ENCODE measurements around the gene OSBP. TPM values are rescaled to one million over a fixed set of nuclear protein-coding genes. Genes with fewer than 3 reads are reported as not detected.

OSBP gene
- polyA plus RNA-seq, 1 donor from 2014 or later, result 24.4 TPM

GRCh38 chr11:59559886-59560285, 55.7 kb downstream of the OSBP start:
- Histone ChIP-seq H3K79me2 (replicated peaks; ENCODE audit: insufficient read depth, low read length) (no peaks in the 10 kb centered on the region), H3F3A (ENCODE audit: insufficient read depth, low read length, poor library complexity, severe bottlenecking) (peaks cover 5% of the 10 kb centered on the region), H3K27ac (ENCODE audit: low read length) (no peak overlapping the region), H3K9me3 (ENCODE audit: low read length) (no peaks in the 10 kb centered on the region), H2AFZ (ENCODE audit: low read depth, low read length) (no peak overlapping the region), H3K4me3 (ENCODE audit: low read length) (peak overlapping the region; percentile 98), H3K9ac (ENCODE audit: low read length) (no peak overlapping the region), H3K4me2 (ENCODE audit: low read length) (no peak overlapping the region), H4K20me1 (ENCODE audit: insufficient read depth) (no peaks in the 10 kb centered on the region), H3K9me2 (ENCODE audit: insufficient read depth, low read length) (no peaks in the 10 kb centered on the region), H3K36me3 (ENCODE audit: insufficient read depth, low read length) (no peaks in the 10 kb centered on the region), H3K27me3 (ENCODE audit: insufficient read depth, low read depth, low read length) (no peaks in the 10 kb centered on the region)
- no peak for TF ChIP-seq POLR2AphosphoS5 (IDR thresholded peaks at IDR 0.05)
- TF ChIP-seq RAD21 (conservative IDR thresholded peaks at IDR 0.05), result no peak
- TF ChIP-seq TAF1 (IDR thresholded peaks at IDR 0.05; ENCODE audit: low read depth), result no peak
- TF ChIP-seq SMC3 (conservative IDR thresholded peaks at IDR 0.05; ENCODE audit: poor library complexity), result no peak
- no peak for TF ChIP-seq EP300 (conservative IDR thresholded peaks at IDR 0.05; ENCODE audit: poor library complexity, severe bottlenecking)
- no peak for TF ChIP-seq REST (IDR thresholded peaks at IDR 0.05; ENCODE audit: borderline replicate concordance)
- no peak for TF ChIP-seq EZH2 (IDR thresholded peaks at IDR 0.05; ENCODE audit: borderline replicate concordance, insufficient read depth, low read length, poor library complexity, severe bottlenecking)
- TF ChIP-seq, protein P1, sequence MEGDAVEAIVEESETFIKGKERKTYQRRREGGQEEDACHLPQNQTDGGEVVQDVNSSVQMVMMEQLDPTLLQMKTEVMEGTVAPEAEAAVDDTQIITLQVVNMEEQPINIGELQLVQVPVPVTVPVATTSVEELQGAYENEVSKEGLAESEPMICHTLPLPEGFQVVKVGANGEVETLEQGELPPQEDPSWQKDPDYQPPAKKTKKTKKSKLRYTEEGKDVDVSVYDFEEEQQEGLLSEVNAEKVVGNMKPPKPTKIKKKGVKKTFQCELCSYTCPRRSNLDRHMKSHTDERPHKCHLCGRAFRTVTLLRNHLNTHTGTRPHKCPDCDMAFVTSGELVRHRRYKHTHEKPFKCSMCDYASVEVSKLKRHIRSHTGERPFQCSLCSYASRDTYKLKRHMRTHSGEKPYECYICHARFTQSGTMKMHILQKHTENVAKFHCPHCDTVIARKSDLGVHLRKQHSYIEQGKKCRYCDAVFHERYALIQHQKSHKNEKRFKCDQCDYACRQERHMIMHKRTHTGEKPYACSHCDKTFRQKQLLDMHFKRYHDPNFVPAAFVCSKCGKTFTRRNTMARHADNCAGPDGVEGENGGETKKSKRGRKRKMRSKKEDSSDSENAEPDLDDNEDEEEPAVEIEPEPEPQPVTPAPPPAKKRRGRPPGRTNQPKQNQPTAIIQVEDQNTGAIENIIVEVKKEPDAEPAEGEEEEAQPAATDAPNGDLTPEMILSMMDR (IDR thresholded peaks at IDR 0.05; ENCODE audit: poor library complexity, severe bottlenecking), result no peak
- no peak for TF ChIP-seq MXI1 (conservative IDR thresholded peaks at IDR 0.05; ENCODE audit: poor library complexity, severe bottlenecking)

DNA sequence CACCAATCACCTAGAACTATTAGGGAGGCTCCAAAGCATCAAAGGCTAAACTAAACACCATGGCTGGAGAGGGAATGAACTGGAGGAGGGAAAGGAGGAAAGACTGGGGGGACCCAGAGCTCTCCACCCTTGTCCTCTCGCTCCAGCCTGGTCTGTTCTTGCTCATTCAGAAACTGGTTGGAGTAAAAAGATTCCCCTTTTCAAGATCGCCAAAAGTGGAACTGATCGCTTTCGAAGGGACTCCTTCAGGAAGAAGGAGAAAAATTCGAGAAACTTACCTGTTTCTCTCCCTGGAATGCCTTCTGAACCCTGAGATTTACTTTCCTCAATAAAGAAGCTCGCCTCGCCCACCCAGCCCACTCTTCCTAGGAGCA, 57.3 kb downstream of the OSBP start:
- H3K79me2 ChIP-seq (replicated peaks; ENCODE audit: insufficient read depth, low read length), result no peaks in the 10 kb centered on the region
- no peaks in the 10 kb centered on the region for H3K9me2 ChIP-seq (ENCODE audit: insufficient read depth, low read length)
- no peak for TF ChIP-seq EP300 (conservative IDR thresholded peaks at IDR 0.05; ENCODE audit: poor library complexity, severe bottlenecking)
- no peak for TF ChIP-seq TAF1 (IDR thresholded peaks at IDR 0.05; ENCODE audit: low read depth)
- no peak for TF ChIP-seq REST (IDR thresholded peaks at IDR 0.05; ENCODE audit: borderline replicate concordance)
- no peak for TF ChIP-seq RAD21 (conservative IDR thresholded peaks at IDR 0.05)
- TF ChIP-seq, protein P1 (IDR thresholded peaks at IDR 0.05; ENCODE audit: poor library complexity, severe bottlenecking), result no peak
- H2AFZ ChIP-seq (ENCODE audit: low read depth, low read length), result no peak overlapping the region
- H3K36me3 ChIP-seq (ENCODE audit: insufficient read depth, low read length), result no peaks in the 10 kb centered on the region
- H3K4me2 ChIP-seq (ENCODE audit: low read length), result no peak overlapping the region
- H3K27me3 ChIP-seq (ENCODE audit: insufficient read depth, low read depth, low read length), result no peaks in the 10 kb centered on the region
- no peaks in the 10 kb centered on the region for H4K20me1 ChIP-seq (ENCODE audit: insufficient read depth)
- peaks cover 5% of the 10 kb centered on the region for H3F3A ChIP-seq (ENCODE audit: insufficient read depth, low read length, poor library complexity, severe bottlenecking)
- no peak overlapping the region for H3K27ac ChIP-seq (ENCODE audit: low read length)
- H3K9me3 ChIP-seq (ENCODE audit: low read length), result no peaks in the 10 kb centered on the region
- H3K9ac ChIP-seq (ENCODE audit: low read length), result no peak overlapping the region
- H3K4me3 ChIP-seq (ENCODE audit: low read length), result peak overlapping the region; percentile 68
